DMS153 treated with DMSO at 0.1 percent for 48 hours (cell line): ENCODE measurements around the gene RAB8A.
"Not testable (repeated sequence)": the region's sequence is repeated elsewhere in the genome, so short reads cannot be mapped to it uniquely, and the experiment has no call there.

Experiments used
- DNase-seq: peaks from one replicate; lab custom pipeline; 2025; ENCODE audit not compliant: unreplicated experiment; lab: John Stamatoyannopoulos, UW

The RAB8A gene

GRCh38 chr19:16106121-16106520 lies 5.6 kb upstream of the RAB8A start:
- DNase-seq = no peak

GRCh38 chr19:16111909-16112752 lies 442 bp downstream of the RAB8A start:
- DNase-seq = no peak

GRCh38 chr19:16112778-16113177 lies 1.1 kb downstream of the RAB8A start:
- DNase-seq = no peak

GRCh38 chr19:16113727-16114126 lies 2.0 kb downstream of the RAB8A start:
- no peak for DNase-seq

GRCh38 chr19:16115301-16116039 lies 3.8 kb downstream of the RAB8A start:
- DNase-seq = no peak

GRCh38 chr19:16116067-16116466 lies 4.4 kb downstream of the RAB8A start:
- DNase-seq = no peak

- no peak for DNase-seq
Measured at GRCh38 chr19:16117594-16118033, 5.9 kb downstream of the RAB8A start.

GRCh38 chr19:16118489-16119033 lies 6.9 kb downstream of the RAB8A start:
- no peak for DNase-seq

GRCh38 chr19:16119075-16119857 lies 7.6 kb downstream of the RAB8A start:
- DNase-seq = not testable (repeated sequence)

GRCh38 chr19:16121141-16121540 lies 9.5 kb downstream of the RAB8A start:
- no peak for DNase-seq

GRCh38 chr19:16121967-16122366 lies 10.3 kb downstream of the RAB8A start:
- no peak for DNase-seq

GRCh38 chr19:16124953-16125352 lies 13.3 kb downstream of the RAB8A start:
- no peak for DNase-seq

GRCh38 chr19:16125737-16126495 lies 14.2 kb downstream of the RAB8A start:
- no peak for DNase-seq

GRCh38 chr19:16127080-16127479 lies 15.4 kb downstream of the RAB8A start:
- DNase-seq = no peak

GRCh38 chr19:16127776-16128371 lies 16.2 kb downstream of the RAB8A start:
- no peak for DNase-seq

GRCh38 chr19:16131648-16132047 lies 20.0 kb downstream of the RAB8A start:
- no peak for DNase-seq

- no peak for DNase-seq
Measured at GRCh38 chr19:16133818-16134217, 22.1 kb downstream of the RAB8A start.

GRCh38 chr19:16134510-16134909 lies 22.8 kb downstream of the RAB8A start:
- DNase-seq = no peak

GRCh38 chr19:16135430-16136127 lies 23.9 kb downstream of the RAB8A start:
- DNase-seq = no peak
